Neural cell (in vitro differentiated cells): Measurements from ENCODE around the gene FRMPD4. TPM values are rescaled to one million over a fixed set of nuclear protein-coding genes. Genes with fewer than 3 reads are reported as not detected.

ENCODE experiments used
- H2AFZ ChIP-seq: fragments of 200-600, 300-800 bp; sonication (generic), shearing (Covaris generic); 2 replicates; pipeline ENCODE4 v1.6.0; 2014; ENCODE audit warnings: low read depth, mild to moderate bottlenecking, antibody characterized with exemption, low read length, moderate library complexity
- H3F3A ChIP-seq: fragments of 200-600 bp; shearing (Covaris generic); 2 replicates; pipeline ENCODE4 v1.6.1; 2016; ENCODE audit warnings: mild to moderate bottlenecking, moderate library complexity, mixed read lengths, antibody characterized with exemption, low read length; ENCODE audit not compliant: insufficient read depth, poor library complexity, severe bottlenecking
- H3K27ac ChIP-seq: fragments of 200-600, 300-800 bp; sonication (generic), shearing (Covaris generic); 2 replicates; pipeline ENCODE4 v1.5.1; 2014; ENCODE audit warnings: mild to moderate bottlenecking, low read length, moderate library complexity
- H3K27me3 ChIP-seq: fragments of 300-800, 200-600 bp; sonication (generic), shearing (Covaris generic); 2 replicates; pipeline ENCODE4 v1.6.0; 2014; ENCODE audit warnings: mild to moderate bottlenecking, low read depth, low read length, moderate library complexity; ENCODE audit not compliant: insufficient read depth
- H3K36me3 ChIP-seq: fragments of 300-800, 200-600 bp; sonication (generic), shearing (Covaris generic); 2 replicates; pipeline ENCODE4 v1.5.1; 2014; ENCODE audit warnings: mild to moderate bottlenecking, antibody characterized with exemption, low read length, moderate library complexity; ENCODE audit not compliant: insufficient read depth
- H3K4me2 ChIP-seq: fragments of 300-800, 200-600 bp; sonication (generic), shearing (Covaris generic); 2 replicates; pipeline ENCODE4 v1.6.0; 2014; ENCODE audit warnings: mild to moderate bottlenecking, low read length
- H3K4me3 ChIP-seq: fragments of 300-800, 200-600 bp; sonication (generic), shearing (Covaris generic); 2 replicates; pipeline ENCODE4 v1.5.1; 2014; ENCODE audit warnings: mild to moderate bottlenecking, low read length, moderate library complexity
- H3K79me2 ChIP-seq: fragments of 200-600 bp; shearing (Covaris generic); replicated peaks from 2 replicates; pipeline ENCODE4 v1.6.0; 2014; ENCODE audit warnings: mild to moderate bottlenecking, low read length, moderate library complexity; ENCODE audit not compliant: insufficient read depth
- H3K9ac ChIP-seq: fragments of 300-800, 200-600 bp; sonication (generic), shearing (Covaris generic); 2 replicates; pipeline ENCODE4 v1.6.1; 2016; ENCODE audit warnings: mild to moderate bottlenecking, low read length, mixed read lengths
- H3K9me2 ChIP-seq: fragments of 200-600 bp; shearing (Covaris generic); 2 replicates; pipeline ENCODE4 v1.6.1; 2016; ENCODE audit warnings: mild to moderate bottlenecking, low read length, mixed read lengths; ENCODE audit not compliant: insufficient read depth
- H3K9me3 ChIP-seq: fragments of 200-600, 300-800 bp; sonication (generic), shearing (Covaris generic); 2 replicates; pipeline ENCODE4 v1.6.1; 2016; ENCODE audit warnings: mild to moderate bottlenecking, mixed run types, low read length, moderate library complexity, mixed read lengths
- H4K20me1 ChIP-seq: fragments of 200-600 bp; shearing (Covaris generic); 2 replicates; pipeline ENCODE4 v1.6.1; 2016; ENCODE audit warnings: mild to moderate bottlenecking, mixed run types; ENCODE audit not compliant: insufficient read depth
- EP300 ChIP-seq: fragments of 450-650 bp; conservative IDR thresholded peaks from 2 replicates; pipeline ENCODE4 v1.6.1; 2014; ENCODE audit warnings: antibody characterized with exemption, mild to moderate bottlenecking, moderate library complexity; ENCODE audit not compliant: poor library complexity, severe bottlenecking
- EZH2 ChIP-seq: fragments of 200-600, 300-800 bp; shearing (Covaris generic), sonication (generic); IDR thresholded peaks from 2 replicates; pipeline ENCODE4 v1.6.1; 2014; ENCODE audit warnings: antibody characterized with exemption, low read length, borderline replicate concordance, mild to moderate bottlenecking; ENCODE audit not compliant: insufficient read depth, poor library complexity, severe bottlenecking
- MXI1 ChIP-seq: fragments of 450-650 bp; conservative IDR thresholded peaks from 2 replicates; pipeline ENCODE4 v1.6.1; 2014; ENCODE audit warnings: antibody characterized with exemption, mild to moderate bottlenecking; ENCODE audit not compliant: poor library complexity, severe bottlenecking
- POLR2AphosphoS5 ChIP-seq: IDR thresholded peaks from 2 replicates; pipeline ENCODE4 v1.6.1; 2012
- RAD21 ChIP-seq: fragments of 450-650 bp; conservative IDR thresholded peaks from 2 replicates; pipeline ENCODE4 v1.6.1; 2014; ENCODE audit warnings: antibody characterized with exemption, mild to moderate bottlenecking, moderate library complexity
- REST ChIP-seq: IDR thresholded peaks from 2 replicates; pipeline ENCODE4 v1.6.1; 2012; ENCODE audit warnings: borderline replicate concordance
- SMC3 ChIP-seq: fragments of 450-650 bp; conservative IDR thresholded peaks from 2 replicates; pipeline ENCODE4 v1.6.1; 2014; ENCODE audit warnings: antibody characterized with exemption, mild to moderate bottlenecking, moderate library complexity; ENCODE audit not compliant: poor library complexity
- TAF1 ChIP-seq: IDR thresholded peaks from 2 replicates; pipeline ENCODE4 v1.6.1; 2012; ENCODE audit warnings: low read depth
- polyA plus RNA-seq: library from polyadenylated mRNA; depleted of rRNA; stranded (reverse); fragments of >200 nt; gene quantifications from 2 replicates; pipeline ENCODE4 v1.2.3, GENCODE V29; 2014
- TF ChIP-seq, protein P1 (sequence below): fragments of 450-650 bp; IDR thresholded peaks from 2 replicates; pipeline ENCODE4 v1.5.1; 2014; ENCODE audit warnings: antibody characterized with exemption, mild to moderate bottlenecking, moderate library complexity; ENCODE audit not compliant: poor library complexity, severe bottlenecking

FRMPD4 gene
- polyA plus RNA-seq, 1 donor from 2014 or later = 1.2 TPM

DNA sequence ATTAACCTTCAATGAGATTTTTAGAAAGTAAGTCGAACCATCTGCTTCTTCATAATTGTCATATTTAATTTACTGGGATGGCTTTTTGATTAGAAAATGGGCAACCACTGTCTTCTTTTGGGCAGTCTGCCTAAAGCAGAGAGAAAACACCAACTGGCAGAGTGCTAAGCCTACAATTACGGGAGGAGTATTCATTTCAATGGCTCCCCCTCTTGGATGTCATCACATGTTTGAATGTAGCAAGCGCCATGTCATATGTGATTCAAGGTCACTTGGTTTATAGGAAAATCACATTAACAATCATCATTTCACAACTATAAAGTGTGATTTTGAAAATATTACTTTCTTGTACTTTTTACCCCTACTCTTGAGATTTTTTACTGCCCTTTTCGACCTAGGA, 261.9 kb downstream of the FRMPD4 start:
- no peak overlapping the region for H3K9ac ChIP-seq
- no peaks in the 10 kb centered on the region for H4K20me1 ChIP-seq
- H3K36me3 ChIP-seq = no peaks in the 10 kb centered on the region
- no peak overlapping the region for H2AFZ ChIP-seq
- no peaks in the 10 kb centered on the region for H3K79me2 ChIP-seq
- TF ChIP-seq TAF1 (no peak), REST (no peak), RAD21 (no peak), EZH2 (no peak), MXI1 (no peak), POLR2AphosphoS5 (no peak), SMC3 (no peak), EP300 (no peak)
- TF ChIP-seq, protein P1, sequence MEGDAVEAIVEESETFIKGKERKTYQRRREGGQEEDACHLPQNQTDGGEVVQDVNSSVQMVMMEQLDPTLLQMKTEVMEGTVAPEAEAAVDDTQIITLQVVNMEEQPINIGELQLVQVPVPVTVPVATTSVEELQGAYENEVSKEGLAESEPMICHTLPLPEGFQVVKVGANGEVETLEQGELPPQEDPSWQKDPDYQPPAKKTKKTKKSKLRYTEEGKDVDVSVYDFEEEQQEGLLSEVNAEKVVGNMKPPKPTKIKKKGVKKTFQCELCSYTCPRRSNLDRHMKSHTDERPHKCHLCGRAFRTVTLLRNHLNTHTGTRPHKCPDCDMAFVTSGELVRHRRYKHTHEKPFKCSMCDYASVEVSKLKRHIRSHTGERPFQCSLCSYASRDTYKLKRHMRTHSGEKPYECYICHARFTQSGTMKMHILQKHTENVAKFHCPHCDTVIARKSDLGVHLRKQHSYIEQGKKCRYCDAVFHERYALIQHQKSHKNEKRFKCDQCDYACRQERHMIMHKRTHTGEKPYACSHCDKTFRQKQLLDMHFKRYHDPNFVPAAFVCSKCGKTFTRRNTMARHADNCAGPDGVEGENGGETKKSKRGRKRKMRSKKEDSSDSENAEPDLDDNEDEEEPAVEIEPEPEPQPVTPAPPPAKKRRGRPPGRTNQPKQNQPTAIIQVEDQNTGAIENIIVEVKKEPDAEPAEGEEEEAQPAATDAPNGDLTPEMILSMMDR = no peak
- H3K9me3 ChIP-seq = no peaks in the 10 kb centered on the region
- no peaks in the 10 kb centered on the region for H3K9me2 ChIP-seq
- H3F3A ChIP-seq = no peaks in the 10 kb centered on the region
- H3K4me2 ChIP-seq = no peak overlapping the region
- H3K4me3 ChIP-seq = no peak overlapping the region
- H3K27me3 ChIP-seq = no peaks in the 10 kb centered on the region
- no peak overlapping the region for H3K27ac ChIP-seq

DNA sequence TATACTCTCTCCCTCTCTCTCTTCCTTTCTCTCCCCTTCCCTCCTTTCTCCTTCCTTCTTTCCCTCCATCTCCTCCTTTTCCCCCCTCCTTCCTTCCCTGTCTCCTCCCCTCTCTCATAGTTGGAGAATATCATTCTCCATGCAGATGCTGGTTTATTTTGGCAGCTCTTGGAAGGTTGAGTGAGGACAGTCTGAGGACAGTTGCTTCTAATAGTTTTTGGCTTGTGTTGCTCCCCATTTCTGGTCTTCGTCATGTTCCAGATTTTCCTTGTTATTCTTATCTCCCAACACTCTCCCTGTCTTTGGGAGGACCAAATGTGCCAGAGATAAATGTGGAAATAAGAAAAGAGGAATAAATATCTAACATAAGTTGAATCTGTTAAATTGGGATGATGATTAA, 263.0 kb downstream of the FRMPD4 start:
- Histone ChIP-seq H3K9me3 (no peaks in the 10 kb centered on the region), H3K4me2 (no peak overlapping the region), H3K27ac (no peak overlapping the region), H4K20me1 (no peaks in the 10 kb centered on the region), H3K36me3 (no peaks in the 10 kb centered on the region), H2AFZ (no peak overlapping the region), H3F3A (no peaks in the 10 kb centered on the region), H3K9ac (no peak overlapping the region), H3K9me2 (no peaks in the 10 kb centered on the region), H3K4me3 (no peak overlapping the region), H3K79me2 (no peaks in the 10 kb centered on the region), H3K27me3 (no peaks in the 10 kb centered on the region)
- TF ChIP-seq REST = no peak
- TF ChIP-seq RAD21 = no peak
- no peak for TF ChIP-seq EZH2
- TF ChIP-seq TAF1 = no peak
- no peak for TF ChIP-seq SMC3
- TF ChIP-seq MXI1 = no peak
